ENCODE measurements around the gene SLAIN1.

GRCh38 chr13:77806518-77806917, 109.0 kb downstream of the SLAIN1 start:
- no peak for TF ChIP-seq ZNF544 (tag by site-specific recombination; IDR thresholded peaks at IDR 0.05)
- TF ChIP-seq, protein P1, sequence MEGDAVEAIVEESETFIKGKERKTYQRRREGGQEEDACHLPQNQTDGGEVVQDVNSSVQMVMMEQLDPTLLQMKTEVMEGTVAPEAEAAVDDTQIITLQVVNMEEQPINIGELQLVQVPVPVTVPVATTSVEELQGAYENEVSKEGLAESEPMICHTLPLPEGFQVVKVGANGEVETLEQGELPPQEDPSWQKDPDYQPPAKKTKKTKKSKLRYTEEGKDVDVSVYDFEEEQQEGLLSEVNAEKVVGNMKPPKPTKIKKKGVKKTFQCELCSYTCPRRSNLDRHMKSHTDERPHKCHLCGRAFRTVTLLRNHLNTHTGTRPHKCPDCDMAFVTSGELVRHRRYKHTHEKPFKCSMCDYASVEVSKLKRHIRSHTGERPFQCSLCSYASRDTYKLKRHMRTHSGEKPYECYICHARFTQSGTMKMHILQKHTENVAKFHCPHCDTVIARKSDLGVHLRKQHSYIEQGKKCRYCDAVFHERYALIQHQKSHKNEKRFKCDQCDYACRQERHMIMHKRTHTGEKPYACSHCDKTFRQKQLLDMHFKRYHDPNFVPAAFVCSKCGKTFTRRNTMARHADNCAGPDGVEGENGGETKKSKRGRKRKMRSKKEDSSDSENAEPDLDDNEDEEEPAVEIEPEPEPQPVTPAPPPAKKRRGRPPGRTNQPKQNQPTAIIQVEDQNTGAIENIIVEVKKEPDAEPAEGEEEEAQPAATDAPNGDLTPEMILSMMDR (tag by site-specific recombination; IDR thresholded peaks at IDR 0.05): no peak

All from HEK293 (cell line).